ENCODE results near the gene ZNF106.

DNA sequence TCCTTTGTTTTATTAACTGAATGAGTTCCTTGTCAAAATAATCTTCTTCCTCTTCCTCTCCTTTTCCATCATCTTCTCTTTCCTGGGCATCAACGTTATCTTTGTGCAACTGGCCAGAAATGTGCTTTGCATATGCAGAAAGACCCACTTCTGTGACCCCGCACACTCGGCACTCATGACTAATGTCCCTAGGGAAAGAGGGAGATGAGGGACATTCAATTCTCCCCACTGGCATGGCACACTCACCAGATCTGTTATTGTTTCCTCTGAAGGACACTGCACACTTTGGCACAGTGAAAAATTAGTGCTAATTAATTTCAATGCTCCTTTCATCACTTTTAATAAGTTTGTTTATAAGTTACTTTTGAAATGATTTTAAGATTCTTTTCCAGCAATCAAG, 34.0 kb downstream of the ZNF106 start:
- TF ChIP-seq POLR2A (IDR thresholded peaks at IDR 0.05; ENCODE audit: low read depth, low read length) = no peak
- no peak for TF ChIP-seq TAF1 (IDR thresholded peaks at IDR 0.05; ENCODE audit: low read depth, low read length)
- TF ChIP-seq POLR2AphosphoS5 (IDR thresholded peaks at IDR 0.05; ENCODE audit: low read depth, low read length) = no peak
- TF ChIP-seq SPI1 (IDR thresholded peaks at IDR 0.05; ENCODE audit: low read depth, low read length) = no peak
- no peak for TF ChIP-seq PAX5 (IDR thresholded peaks at IDR 0.05; ENCODE audit: insufficient read depth, low read length, severe bottlenecking)
- TF ChIP-seq POU2F2 (IDR thresholded peaks at IDR 0.05; ENCODE audit: low read depth, low read length) = no peak

Data from GM12891 (cell line).